ENCODE measurements around the gene TNRC6B.
"Not testable (repeated sequence)": the region's sequence is repeated elsewhere in the genome, so short reads cannot be mapped to it uniquely, and the experiment has no call there.

The TNRC6B gene

GRCh38 chr22:40289991-40290459 lies 112.3 kb downstream of the TNRC6B start:
- peak; percentile 58 for DNase-seq (ENCODE audit: low read depth)

GRCh38 chr22:40290516-40290915 lies 112.8 kb downstream of the TNRC6B start:
- DNase-seq (ENCODE audit: low read depth): no peak

- no peak for DNase-seq (ENCODE audit: low read depth)
These were observed 117.0 kb downstream of the TNRC6B start for GRCh38 chr22:40294696-40295095.

GRCh38 chr22:40300316-40300715 lies 122.6 kb downstream of the TNRC6B start:
- DNase-seq (ENCODE audit: low read depth): no peak

- no peak for DNase-seq (ENCODE audit: low read depth)
These were observed 123.4 kb downstream of the TNRC6B start for GRCh38 chr22:40300884-40301672.

- DNase-seq (ENCODE audit: low read depth): no peak
These were observed 124.4 kb downstream of the TNRC6B start for GRCh38 chr22:40302149-40302548.

- no peak for DNase-seq (ENCODE audit: low read depth)
These were observed 127.9 kb downstream of the TNRC6B start for GRCh38 chr22:40305625-40306024.

- no peak for DNase-seq (ENCODE audit: low read depth)
These were observed 131.4 kb downstream of the TNRC6B start for GRCh38 chr22:40308999-40309573.

- DNase-seq (ENCODE audit: low read depth): no peak
These were observed 131.9 kb downstream of the TNRC6B start for GRCh38 chr22:40309631-40310030.

GRCh38 chr22:40310081-40310767 lies 132.5 kb downstream of the TNRC6B start:
- no peak for DNase-seq (ENCODE audit: low read depth)

GRCh38 chr22:40310768-40311120 lies 133.0 kb downstream of the TNRC6B start:
- no peak for DNase-seq (ENCODE audit: low read depth)

GRCh38 chr22:40311646-40312045 lies 133.9 kb downstream of the TNRC6B start:
- DNase-seq (ENCODE audit: low read depth): not testable (repeated sequence)

- no peak for DNase-seq (ENCODE audit: low read depth)
These were observed 134.3 kb downstream of the TNRC6B start for GRCh38 chr22:40312050-40312449.

GRCh38 chr22:40313007-40313406 lies 135.3 kb downstream of the TNRC6B start:
- no peak for DNase-seq (ENCODE audit: low read depth)

GRCh38 chr22:40314041-40314440 lies 136.3 kb downstream of the TNRC6B start:
- no peak for DNase-seq (ENCODE audit: low read depth)

- DNase-seq (ENCODE audit: low read depth): no peak
These were observed 143.0 kb downstream of the TNRC6B start for GRCh38 chr22:40320687-40321086.

- DNase-seq (ENCODE audit: low read depth): no peak
These were observed 144.3 kb downstream of the TNRC6B start for GRCh38 chr22:40322021-40322420.

- DNase-seq (ENCODE audit: low read depth): no peak
These were observed 145.2 kb downstream of the TNRC6B start for GRCh38 chr22:40322818-40323447.

- DNase-seq (ENCODE audit: low read depth): no peak
These were observed 146.0 kb downstream of the TNRC6B start for GRCh38 chr22:40323681-40324171.

GRCh38 chr22:40324468-40325305 lies 147.0 kb downstream of the TNRC6B start:
- peak; percentile 52 for DNase-seq (ENCODE audit: low read depth)

GRCh38 chr22:40325315-40325714 lies 147.6 kb downstream of the TNRC6B start:
- DNase-seq (ENCODE audit: low read depth): peak; percentile 51
